Liver (tissue), 9 donors: ENCODE results near the gene BIN2. TPM values are rescaled to one million over a fixed set of nuclear protein-coding genes. Genes with fewer than 3 reads are reported as not detected.
"Not testable (repeated sequence)": the region's sequence is repeated elsewhere in the genome, so short reads cannot be mapped to it uniquely, and the experiment has no call there.

Experiments used
- DNase-seq: peaks from one replicate; pipeline ENCODE4 v3.0.0-alpha.2; 2017; ENCODE audit warnings: low spot score
- H3K27ac ChIP-seq, 2 donors: one replicate each; pipeline ENCODE4 v1.7.0; 2013; ENCODE audit warnings: inconsistent platforms in 2 of 2, low read length in 2 of 2, control low read depth in 1 of 2, low read depth in 1 of 2, mild to moderate bottlenecking in 1 of 2
- H3K27me3 ChIP-seq, 4 donors: one replicate each; pipeline versions ENCODE4 v1.6.1 to v1.7.0; 2013; ENCODE audit warnings: low read length in 3 of 4, inconsistent platforms in 1 of 4, mild to moderate bottlenecking in 1 of 4, moderate library complexity in 1 of 4; ENCODE audit not compliant: control insufficient read depth in 4 of 4, insufficient read depth in 4 of 4
- H3K36me3 ChIP-seq, 4 donors: one replicate each; pipeline versions ENCODE4 v1.6.1 to v1.7.0; 2013; ENCODE audit warnings: low read length in 3 of 4, mild to moderate bottlenecking in 3 of 4, low read depth in 1 of 4, moderate library complexity in 1 of 4; ENCODE audit not compliant: control insufficient read depth in 4 of 4, insufficient read depth in 3 of 4
- H3K4me1 ChIP-seq, 4 donors: one replicate each; pipeline versions ENCODE4 v1.6.1 to v1.7.0; 2013; ENCODE audit warnings: low read length in 3 of 4, mild to moderate bottlenecking in 3 of 4, moderate library complexity in 1 of 4; ENCODE audit not compliant: control insufficient read depth in 4 of 4, insufficient read depth in 4 of 4
- H3K4me3 ChIP-seq, 3 donors: one replicate each; pipeline versions ENCODE4 v1.6.1 to v1.7.0; 2013; ENCODE audit warnings: low read length in 3 of 3, control low read depth in 1 of 3, low read depth in 1 of 3, mild to moderate bottlenecking in 1 of 3
- H3K9ac ChIP-seq, 2 donors: one replicate each; pipeline ENCODE4 v1.7.0; 2013; ENCODE audit warnings: low read length in 2 of 2, mild to moderate bottlenecking in 2 of 2, moderate library complexity in 2 of 2, control low read depth in 1 of 2, low read depth in 1 of 2
- H3K9me3 ChIP-seq, 4 donors: one replicate each; pipeline versions ENCODE4 v1.6.1 to v1.7.0; 2013; ENCODE audit warnings: low read length in 3 of 4; ENCODE audit not compliant: control insufficient read depth in 4 of 4
- EGR1 ChIP-seq, 2 donors: IDR thresholded peaks; 2 replicates each; pipeline ENCODE4 v1.6.1; 2016 to 2018; ENCODE audit warnings: antibody characterized with exemption in 2 of 2, low read depth in 2 of 2
- FOXA1 ChIP-seq: IDR thresholded peaks from 2 replicates; pipeline ENCODE4 v1.6.1; 2016; ENCODE audit warnings: antibody characterized with exemption
- FOXA2 ChIP-seq: IDR thresholded peaks from 2 replicates; pipeline ENCODE4 v1.6.1; 2016; ENCODE audit warnings: antibody characterized with exemption
- GABPA ChIP-seq, 2 donors: IDR thresholded peaks in 1 of 2; conservative IDR thresholded peaks in 1 of 2; 2 replicates each; pipeline ENCODE4 v1.6.1; 2016; ENCODE audit warnings: antibody characterized with exemption in 2 of 2, mild to moderate bottlenecking in 1 of 2, moderate library complexity in 1 of 2
- HNF4G ChIP-seq: IDR thresholded peaks from 2 replicates; pipeline ENCODE4 v1.6.1; 2016; ENCODE audit warnings: antibody characterized with exemption
- NR2F2 ChIP-seq: IDR thresholded peaks from 2 replicates; pipeline ENCODE4 v1.6.1; 2016; ENCODE audit warnings: antibody characterized with exemption
- RXRA ChIP-seq, 2 donors: IDR thresholded peaks; 2 replicates each; pipeline ENCODE4 v1.6.1; 2017 to 2018; ENCODE audit warnings: antibody characterized with exemption in 2 of 2, mild to moderate bottlenecking in 1 of 2
- SP1 ChIP-seq: IDR thresholded peaks from 2 replicates; pipeline ENCODE4 v1.6.1; 2018; ENCODE audit warnings: antibody characterized with exemption, mild to moderate bottlenecking
- TAF1 ChIP-seq: conservative IDR thresholded peaks from 2 replicates; pipeline ENCODE4 v1.6.1; 2016; ENCODE audit warnings: antibody characterized with exemption, mild to moderate bottlenecking
- WGBS: extraction: QIAGEN DNeasy Blood & Tissue Kit; methylation state at CpG from one replicate; pipeline ENCODE4 v1.1.7; 2013; 5-methylcytosine and 5-hydroxymethylcytosine counted together
- polyA plus RNA-seq, 2 donors: library from polyadenylated mRNA; stranded (reverse) in 1 of 2; unstranded in 1 of 2; fragments of 200-250 nt in 1 of 2; fragments of >200 nt in 1 of 2; fragmentation: Nextera tagmentation in 1 of 2; extraction: Ambion mirVana in 1 of 2; gene quantifications; one replicate each; pipeline versions ENCODE4 v1.2.1 to v1.2.3, GENCODE V29; 2013 to 2015
- total RNA-seq, 2 donors: library from RNA; depleted of rRNA; stranded (reverse); fragments of >200 nt; gene quantifications; one replicate each; pipeline ENCODE4 v1.2.3, GENCODE V29; 2014
- TF ChIP-seq, protein P1 (sequence below): IDR thresholded peaks from 2 replicates; pipeline ENCODE4 v1.6.1; 2016; ENCODE audit warnings: antibody characterized with exemption
- TF ChIP-seq, protein P2 (sequence below): IDR thresholded peaks from 2 replicates; pipeline ENCODE4 v1.6.1; 2016; ENCODE audit warnings: antibody characterized with exemption, mild to moderate bottlenecking
- TF ChIP-seq, protein P3 (sequence below): fragments of 150-350 bp; IDR thresholded peaks from 2 replicates; pipeline ENCODE4 v1.5.1; 2017; ENCODE audit warnings: improper control_type of control experiment, low read depth, low read length; ENCODE audit not compliant: missing input control
- TF ChIP-seq, protein P4 (sequence below): IDR thresholded peaks from 2 replicates; pipeline ENCODE4 v1.6.1; 2016; ENCODE audit warnings: antibody characterized with exemption
- TF ChIP-seq, protein P5 (sequence below): IDR thresholded peaks from 2 replicates; pipeline ENCODE4 v1.6.1; 2016; ENCODE audit warnings: antibody characterized with exemption
- donor health status: healthy.
- donor health status: healthy.
- donor health status: healthy.
- donor health status: healthy.
- donor health status: healthy.

Gene BIN2
- total and polyA plus RNA-seq, 4 donors = 1.9 to 10.2 (median 4.4) TPM

DNA sequence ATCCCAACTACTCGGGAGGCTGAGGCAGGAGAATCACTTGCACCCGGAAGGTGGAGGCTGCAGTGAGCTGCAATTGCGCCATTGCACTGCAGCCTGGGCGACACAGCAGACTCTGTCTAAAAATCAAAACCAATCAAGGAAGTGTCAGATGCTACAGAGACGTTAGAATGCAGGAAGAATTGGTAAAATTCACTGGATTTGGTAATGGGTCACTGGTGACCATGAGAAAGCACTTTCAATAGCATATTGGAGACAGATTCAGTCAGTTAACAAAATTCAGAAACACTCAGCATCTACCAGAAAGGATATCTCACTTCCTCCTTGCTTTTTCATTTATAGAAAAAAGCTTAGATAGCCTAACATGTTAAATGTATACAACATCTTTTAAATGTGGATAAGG lies 17.5 kb downstream of the BIN2 start:
- DNase-seq = no peak
- TF ChIP-seq, protein P1, sequence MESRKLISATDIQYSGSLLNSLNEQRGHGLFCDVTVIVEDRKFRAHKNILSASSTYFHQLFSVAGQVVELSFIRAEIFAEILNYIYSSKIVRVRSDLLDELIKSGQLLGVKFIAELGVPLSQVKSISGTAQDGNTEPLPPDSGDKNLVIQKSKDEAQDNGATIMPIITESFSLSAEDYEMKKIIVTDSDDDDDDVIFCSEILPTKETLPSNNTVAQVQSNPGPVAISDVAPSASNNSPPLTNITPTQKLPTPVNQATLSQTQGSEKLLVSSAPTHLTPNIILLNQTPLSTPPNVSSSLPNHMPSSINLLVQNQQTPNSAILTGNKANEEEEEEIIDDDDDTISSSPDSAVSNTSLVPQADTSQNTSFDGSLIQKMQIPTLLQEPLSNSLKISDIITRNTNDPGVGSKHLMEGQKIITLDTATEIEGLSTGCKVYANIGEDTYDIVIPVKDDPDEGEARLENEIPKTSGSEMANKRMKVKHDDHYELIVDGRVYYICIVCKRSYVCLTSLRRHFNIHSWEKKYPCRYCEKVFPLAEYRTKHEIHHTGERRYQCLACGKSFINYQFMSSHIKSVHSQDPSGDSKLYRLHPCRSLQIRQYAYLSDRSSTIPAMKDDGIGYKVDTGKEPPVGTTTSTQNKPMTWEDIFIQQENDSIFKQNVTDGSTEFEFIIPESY = no peak
- TF ChIP-seq RXRA (IDR thresholded peaks at IDR 0.05) (no peak), FOXA2 (no peak), HNF4G (no peak), GABPA (IDR thresholded peaks at IDR 0.05 in 1 of 2, conservative IDR thresholded peaks at IDR 0.05 in 1 of 2) (no peak), EGR1 (IDR thresholded peaks at IDR 0.05; ENCODE audit: low read depth in 2 of 2) (no peak), NR2F2 (no peak), FOXA1 (no peak)
- TF ChIP-seq, protein P2, sequence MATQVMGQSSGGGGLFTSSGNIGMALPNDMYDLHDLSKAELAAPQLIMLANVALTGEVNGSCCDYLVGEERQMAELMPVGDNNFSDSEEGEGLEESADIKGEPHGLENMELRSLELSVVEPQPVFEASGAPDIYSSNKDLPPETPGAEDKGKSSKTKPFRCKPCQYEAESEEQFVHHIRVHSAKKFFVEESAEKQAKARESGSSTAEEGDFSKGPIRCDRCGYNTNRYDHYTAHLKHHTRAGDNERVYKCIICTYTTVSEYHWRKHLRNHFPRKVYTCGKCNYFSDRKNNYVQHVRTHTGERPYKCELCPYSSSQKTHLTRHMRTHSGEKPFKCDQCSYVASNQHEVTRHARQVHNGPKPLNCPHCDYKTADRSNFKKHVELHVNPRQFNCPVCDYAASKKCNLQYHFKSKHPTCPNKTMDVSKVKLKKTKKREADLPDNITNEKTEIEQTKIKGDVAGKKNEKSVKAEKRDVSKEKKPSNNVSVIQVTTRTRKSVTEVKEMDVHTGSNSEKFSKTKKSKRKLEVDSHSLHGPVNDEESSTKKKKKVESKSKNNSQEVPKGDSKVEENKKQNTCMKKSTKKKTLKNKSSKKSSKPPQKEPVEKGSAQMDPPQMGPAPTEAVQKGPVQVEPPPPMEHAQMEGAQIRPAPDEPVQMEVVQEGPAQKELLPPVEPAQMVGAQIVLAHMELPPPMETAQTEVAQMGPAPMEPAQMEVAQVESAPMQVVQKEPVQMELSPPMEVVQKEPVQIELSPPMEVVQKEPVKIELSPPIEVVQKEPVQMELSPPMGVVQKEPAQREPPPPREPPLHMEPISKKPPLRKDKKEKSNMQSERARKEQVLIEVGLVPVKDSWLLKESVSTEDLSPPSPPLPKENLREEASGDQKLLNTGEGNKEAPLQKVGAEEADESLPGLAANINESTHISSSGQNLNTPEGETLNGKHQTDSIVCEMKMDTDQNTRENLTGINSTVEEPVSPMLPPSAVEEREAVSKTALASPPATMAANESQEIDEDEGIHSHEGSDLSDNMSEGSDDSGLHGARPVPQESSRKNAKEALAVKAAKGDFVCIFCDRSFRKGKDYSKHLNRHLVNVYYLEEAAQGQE = no peak
- TF ChIP-seq, protein P3, sequence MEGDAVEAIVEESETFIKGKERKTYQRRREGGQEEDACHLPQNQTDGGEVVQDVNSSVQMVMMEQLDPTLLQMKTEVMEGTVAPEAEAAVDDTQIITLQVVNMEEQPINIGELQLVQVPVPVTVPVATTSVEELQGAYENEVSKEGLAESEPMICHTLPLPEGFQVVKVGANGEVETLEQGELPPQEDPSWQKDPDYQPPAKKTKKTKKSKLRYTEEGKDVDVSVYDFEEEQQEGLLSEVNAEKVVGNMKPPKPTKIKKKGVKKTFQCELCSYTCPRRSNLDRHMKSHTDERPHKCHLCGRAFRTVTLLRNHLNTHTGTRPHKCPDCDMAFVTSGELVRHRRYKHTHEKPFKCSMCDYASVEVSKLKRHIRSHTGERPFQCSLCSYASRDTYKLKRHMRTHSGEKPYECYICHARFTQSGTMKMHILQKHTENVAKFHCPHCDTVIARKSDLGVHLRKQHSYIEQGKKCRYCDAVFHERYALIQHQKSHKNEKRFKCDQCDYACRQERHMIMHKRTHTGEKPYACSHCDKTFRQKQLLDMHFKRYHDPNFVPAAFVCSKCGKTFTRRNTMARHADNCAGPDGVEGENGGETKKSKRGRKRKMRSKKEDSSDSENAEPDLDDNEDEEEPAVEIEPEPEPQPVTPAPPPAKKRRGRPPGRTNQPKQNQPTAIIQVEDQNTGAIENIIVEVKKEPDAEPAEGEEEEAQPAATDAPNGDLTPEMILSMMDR = no peak
- TF ChIP-seq, protein P4, sequence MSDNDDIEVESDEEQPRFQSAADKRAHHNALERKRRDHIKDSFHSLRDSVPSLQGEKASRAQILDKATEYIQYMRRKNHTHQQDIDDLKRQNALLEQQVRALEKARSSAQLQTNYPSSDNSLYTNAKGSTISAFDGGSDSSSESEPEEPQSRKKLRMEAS = no peak
- Histone ChIP-seq H3K4me1 (no peaks in the 10 kb centered on the region), H3K36me3 (no peaks in the 10 kb centered on the region), H3K9me3 (no peaks in the 10 kb centered on the region), H3K27me3 (no peaks in the 10 kb centered on the region), H3K27ac (no peak overlapping the region), H3K9ac (no peak overlapping the region), H3K4me3 (no peak overlapping the region)
- WGBS = 86% methylated on average over 5 of the region's 5 CpGs

DNA sequence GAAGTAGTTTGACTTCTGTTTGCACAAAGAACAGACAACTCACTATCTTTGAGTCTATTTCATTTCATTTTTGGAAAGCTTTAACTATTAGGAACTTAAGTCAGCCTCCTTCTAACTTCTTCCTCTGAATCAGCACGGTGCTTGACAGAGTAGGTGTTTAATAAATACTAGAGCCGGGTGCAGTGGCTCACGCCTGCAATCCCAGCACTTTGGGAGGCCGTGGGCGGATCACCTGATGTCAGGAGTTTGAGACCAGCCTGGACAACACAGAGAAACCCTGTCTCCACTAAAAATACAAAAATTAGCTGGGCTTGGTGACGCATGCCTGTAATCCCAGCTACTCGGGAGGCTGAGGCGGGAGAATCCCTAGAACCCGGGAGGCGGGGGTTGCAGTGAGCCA lies 23.2 kb downstream of the BIN2 start:
- 91% methylated on average over 10 of the region's 10 CpGs for WGBS
- H3K9me3 ChIP-seq, H3K27ac ChIP-seq: not testable (repeated sequence)

DNA sequence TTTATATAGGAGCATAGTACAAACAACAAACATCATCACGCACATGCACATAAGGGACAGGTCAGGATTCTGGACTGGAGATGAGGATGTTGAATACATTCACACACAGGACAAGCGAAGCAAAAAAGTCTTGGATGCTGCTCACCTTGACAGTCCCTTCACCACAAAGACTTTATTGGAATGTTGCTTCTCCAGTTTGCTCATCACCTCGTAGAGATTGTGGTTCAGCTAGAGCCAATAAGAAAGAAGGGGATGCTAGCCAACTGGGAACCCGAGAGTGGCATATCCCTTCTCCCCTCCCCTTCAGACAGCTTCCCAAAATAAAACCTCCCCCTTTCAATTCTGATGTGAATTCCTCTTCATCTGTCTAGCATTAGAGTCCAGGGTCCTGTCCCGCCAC lies 28.3 kb downstream of the BIN2 start:
- H3K27ac ChIP-seq = no peak overlapping the region
- no peak overlapping the region for H3K9ac ChIP-seq
- no peaks in the 10 kb centered on the region for H3K36me3 ChIP-seq
- no peaks in the 10 kb centered on the region for H3K27me3 ChIP-seq
- no peak overlapping the region for H3K4me3 ChIP-seq
- no peaks in the 10 kb centered on the region for H3K9me3 ChIP-seq
- H3K4me1 ChIP-seq = no peaks in the 10 kb centered on the region
- DNase-seq = no peak
- 85% methylated on average over 5 of the region's 5 CpGs for WGBS
- TF ChIP-seq FOXA1 (no peak), TAF1 (no peak), HNF4G (no peak), GABPA (IDR thresholded peaks at IDR 0.05 in 1 of 2, conservative IDR thresholded peaks at IDR 0.05 in 1 of 2) (no peak), SP1 (no peak), FOXA2 (no peak), RXRA (IDR thresholded peaks at IDR 0.05) (no peak)
- TF ChIP-seq, protein P1 = no peak
- TF ChIP-seq, protein P5, sequence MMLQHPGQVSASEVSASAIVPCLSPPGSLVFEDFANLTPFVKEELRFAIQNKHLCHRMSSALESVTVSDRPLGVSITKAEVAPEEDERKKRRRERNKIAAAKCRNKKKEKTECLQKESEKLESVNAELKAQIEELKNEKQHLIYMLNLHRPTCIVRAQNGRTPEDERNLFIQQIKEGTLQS = no peak
- TF ChIP-seq, protein P4 = no peak
- TF ChIP-seq, protein P3 = no peak

More for the DNA sequence above, 23.2 kb downstream of the BIN2 start:
- H3K36me3 ChIP-seq, H3K27me3 ChIP-seq, H3K9ac ChIP-seq, H3K4me3 ChIP-seq, DNase-seq, H3K4me1 ChIP-seq: not testable (repeated sequence)
